Muscle of arm (tissue), 14 donors: ENCODE measurements around the gene TMPRSS11B. TPM values are rescaled to one million over a fixed set of nuclear protein-coding genes. Genes with fewer than 3 reads are reported as not detected.
"Not testable (repeated sequence)": the region's sequence is repeated elsewhere in the genome, so short reads cannot be mapped to it uniquely, and the experiment has no call there.

ENCODE experiments used
- DNase-seq: peaks from one replicate; pipeline ENCODE4 v3.0.0-alpha.2; 2013
- long read RNA-seq, 11 donors: transcript quantifications; one replicate each; lab custom pipeline, GENCODE V29; 2026
- polyA plus RNA-seq, 12 donors: library from polyadenylated mRNA; unstranded; fragments of 120-200 nt; gene quantifications; one replicate each; pipeline ENCODE4 v1.2.1, GENCODE V29; 2013; ENCODE audit not compliant: insufficient read length in 12 of 12

TMPRSS11B gene
- under 1 TPM in 4 of 12 donors, not detected in 8; 0.04 to 0.21 (median 0.10) TPM for polyA plus RNA-seq
- long read RNA-seq, donor 1 = 0 reads
- long read RNA-seq, donor 2 = 0 reads
- long read RNA-seq, donor 3 = 0 reads
- long read RNA-seq, donor 4 = 0 reads
- long read RNA-seq, donor 5 = 0 reads
- long read RNA-seq, donor 6 = 0 reads
- long read RNA-seq, donor 7 = 0 reads
- long read RNA-seq, donor 8 = 0 reads
- long read RNA-seq, donor 9 = 0 reads
- long read RNA-seq, donor 10 = 0 reads
- long read RNA-seq, donor 11 = 0 reads

- no peak for DNase-seq
Observed at GRCh38 chr4:68245594-68245993, at the start of gene TMPRSS11B. TSS of gene TMPRSS11B (minus strand) at chr4:68245694. CDS start at chr4:68245558, 136 bp downstream.

DNA sequence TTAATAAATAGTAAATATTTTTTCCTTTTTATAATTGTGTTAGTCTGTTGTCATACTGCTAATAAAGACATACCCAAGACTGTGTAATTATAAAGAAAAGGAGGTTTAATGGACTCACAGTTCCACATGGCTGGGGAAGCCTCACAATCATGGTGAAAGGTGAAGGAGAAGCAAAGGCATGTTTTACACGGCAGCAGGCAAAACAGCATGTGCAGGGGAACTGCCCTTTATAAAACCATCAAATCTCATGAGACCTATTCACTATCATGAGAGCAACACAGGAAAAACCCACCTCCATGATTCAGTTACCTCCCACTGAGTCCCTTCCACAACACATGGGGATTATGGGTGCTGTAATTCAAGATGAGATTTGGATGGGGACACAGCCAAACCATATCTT, 45.8 kb upstream of the TMPRSS11B start:
- DNase-seq = no peak

GRCh38 chr4:68288393-68288740, 42.9 kb upstream of the TMPRSS11B start:
- DNase-seq = no peak

GRCh38 chr4:68287704-68288392, 42.4 kb upstream of the TMPRSS11B start:
- DNase-seq = no peak

- DNase-seq = no peak
Observed at GRCh38 chr4:68283714-68284113, 38.2 kb upstream of the TMPRSS11B start.

DNA sequence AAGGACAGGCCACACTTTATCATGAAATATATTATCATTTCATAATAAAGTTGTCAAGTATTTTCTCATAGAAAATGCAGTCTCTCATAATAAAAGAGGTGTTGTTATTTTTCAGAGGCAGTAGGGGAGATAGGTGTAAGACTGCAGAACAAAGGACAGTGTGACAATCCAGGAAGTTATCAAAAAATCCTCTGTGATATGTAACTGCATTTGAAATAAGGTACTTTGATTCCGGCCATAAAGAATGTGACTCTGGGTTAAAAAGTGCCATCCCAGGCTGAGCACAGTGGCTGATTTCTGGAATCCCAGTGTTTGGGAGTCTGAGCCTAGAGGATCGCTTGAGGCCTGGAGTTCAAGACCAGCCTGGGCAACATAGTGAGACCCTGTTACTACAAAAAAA, 37.6 kb upstream of the TMPRSS11B start:
- DNase-seq = no peak

GRCh38 chr4:68281796-68282740, 36.6 kb upstream of the TMPRSS11B start:
- not testable (repeated sequence) for DNase-seq

DNA sequence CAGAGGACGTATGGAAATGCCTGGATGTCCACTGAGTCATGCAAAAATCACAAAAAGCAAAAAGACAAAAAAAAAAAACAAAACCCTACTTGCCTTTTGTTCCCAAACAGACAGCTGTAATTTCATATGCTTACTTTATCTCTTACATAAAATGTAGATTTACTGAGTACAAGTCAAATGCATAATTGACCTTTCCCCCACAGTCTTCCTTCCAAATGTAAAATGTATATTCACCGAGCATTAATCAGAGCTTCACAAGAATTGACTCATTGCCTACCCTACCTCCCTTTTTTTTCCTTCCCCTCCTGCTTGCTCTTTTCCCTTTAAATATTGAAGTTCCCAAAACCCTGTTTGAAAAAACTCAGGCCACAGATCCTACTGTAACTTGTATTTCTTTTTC, 32.5 kb upstream of the TMPRSS11B start:
- no peak for DNase-seq

DNA sequence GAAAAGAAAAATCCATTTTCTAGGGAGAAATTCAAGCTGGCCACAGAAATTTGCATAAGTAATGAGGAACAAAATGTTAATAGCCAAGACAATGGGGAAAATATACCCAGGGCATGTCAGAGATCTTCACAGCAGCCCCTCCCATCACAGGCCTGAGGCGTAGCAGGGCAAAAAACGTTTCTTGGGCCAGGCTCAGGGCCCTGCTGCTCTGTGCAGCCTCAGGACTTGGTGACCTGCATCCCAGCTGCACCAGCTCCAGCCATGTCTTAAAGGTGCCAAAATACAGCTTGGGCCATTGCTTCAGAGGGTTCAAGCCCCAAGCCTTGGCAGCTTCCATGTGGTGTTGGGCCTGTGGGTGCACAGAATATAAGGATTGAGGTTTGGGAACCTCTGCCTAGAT, 32.1 kb upstream of the TMPRSS11B start:
- no peak for DNase-seq

GRCh38 chr4:68272860-68273259, 27.4 kb upstream of the TMPRSS11B start:
- DNase-seq = no peak

- DNase-seq = no peak
Observed at GRCh38 chr4:68272380-68272779, 26.9 kb upstream of the TMPRSS11B start.

- DNase-seq = peak; percentile 58
Observed at GRCh38 chr4:68271851-68272357, 26.4 kb upstream of the TMPRSS11B start.

DNA sequence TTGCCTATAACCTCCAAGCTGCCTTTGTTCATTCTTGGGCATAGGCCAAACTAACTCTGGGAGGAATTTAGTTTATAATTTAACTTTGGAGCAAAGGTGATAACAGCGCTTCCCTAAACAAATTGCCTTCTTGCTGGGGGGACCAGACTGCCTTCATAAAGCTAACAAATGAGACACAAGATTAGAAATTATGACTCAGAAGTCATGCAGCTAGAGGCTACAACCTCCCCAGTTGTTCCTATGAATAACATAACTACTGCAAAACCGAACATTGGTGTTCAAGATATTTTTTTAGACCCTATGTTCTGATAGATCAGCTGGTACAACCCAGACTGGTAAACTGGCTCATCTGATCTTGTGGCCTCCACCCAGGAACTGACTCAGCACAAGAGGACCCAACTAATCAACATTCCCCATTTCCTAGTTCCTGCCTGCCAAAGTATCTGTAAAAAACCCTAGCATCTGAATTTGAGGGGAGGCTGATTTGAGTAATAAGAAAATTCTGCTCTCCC, 22.0 kb upstream of the TMPRSS11B start:
- no peak for DNase-seq

DNA sequence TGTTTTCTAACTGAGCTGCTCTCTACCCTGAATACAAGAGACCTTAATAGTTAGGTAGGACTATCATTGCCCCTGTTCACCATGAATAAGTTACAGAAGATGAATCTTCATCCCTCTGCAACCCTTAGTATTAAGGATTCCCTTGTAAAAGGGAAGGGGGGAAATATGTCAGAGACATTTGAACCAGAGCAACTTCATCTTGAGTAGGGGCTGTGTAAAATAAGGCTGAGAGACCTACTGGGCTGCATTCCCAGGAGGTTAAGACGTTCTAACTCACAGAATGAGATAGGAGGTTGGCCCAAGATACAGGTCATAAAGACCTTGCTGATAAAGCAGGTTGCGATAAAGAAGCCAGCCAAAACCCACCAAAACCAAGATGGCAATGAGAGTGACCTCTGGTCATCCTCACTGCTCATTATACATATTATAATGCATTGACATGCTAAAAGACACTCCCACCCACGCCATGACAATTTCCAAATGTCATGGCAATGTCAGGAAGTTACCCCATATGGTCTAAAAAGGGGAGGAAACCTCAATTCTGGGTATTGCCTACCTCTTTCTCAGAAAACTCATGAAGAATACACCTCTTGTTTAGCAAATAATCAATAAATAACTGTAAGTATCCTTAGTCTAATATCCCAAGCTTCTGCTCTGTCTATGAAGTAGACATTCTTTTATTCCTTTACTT, 19.5 kb upstream of the TMPRSS11B start:
- no peak for DNase-seq

DNA sequence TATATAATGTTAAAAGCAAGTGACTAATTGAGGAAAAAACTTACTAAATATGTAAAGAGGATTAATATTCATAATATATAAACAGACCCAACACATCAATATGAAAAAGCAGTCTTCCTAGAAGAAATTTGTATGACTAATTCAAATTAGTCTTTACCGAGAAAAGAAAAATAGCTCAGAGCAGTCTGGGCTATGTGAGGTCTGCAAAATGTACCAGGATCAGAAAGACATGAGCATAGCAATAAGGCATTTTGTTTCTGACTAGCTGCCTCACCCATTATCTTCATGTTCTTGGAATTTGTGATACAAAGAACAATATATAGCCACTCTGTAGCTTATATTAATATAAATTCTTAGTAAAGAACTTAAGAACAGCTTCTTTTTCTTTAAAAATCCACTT, 13.7 kb upstream of the TMPRSS11B start:
- no peak for DNase-seq

DNA sequence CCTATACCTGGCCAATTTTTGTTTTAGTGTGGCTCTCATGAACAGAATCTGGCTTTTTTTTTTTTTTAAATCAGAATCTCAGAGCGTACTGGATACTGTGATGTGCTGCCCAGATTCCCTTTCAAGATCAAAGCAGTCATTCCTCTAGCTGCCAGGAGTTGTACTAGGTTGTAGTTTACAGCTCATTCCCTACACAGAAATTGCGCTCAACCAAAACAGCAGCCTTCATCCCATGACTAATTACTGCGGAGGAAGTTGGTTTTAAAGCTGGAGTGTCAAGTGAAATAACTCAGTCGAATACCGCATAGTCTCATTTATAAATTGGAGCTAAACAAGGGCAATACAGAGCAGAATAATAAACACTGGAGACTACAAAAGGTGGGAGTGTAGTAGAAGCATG, 12.2 kb upstream of the TMPRSS11B start:
- no peak for DNase-seq

GRCh38 chr4:68256284-68256683, 10.8 kb upstream of the TMPRSS11B start:
- no peak for DNase-seq

DNA sequence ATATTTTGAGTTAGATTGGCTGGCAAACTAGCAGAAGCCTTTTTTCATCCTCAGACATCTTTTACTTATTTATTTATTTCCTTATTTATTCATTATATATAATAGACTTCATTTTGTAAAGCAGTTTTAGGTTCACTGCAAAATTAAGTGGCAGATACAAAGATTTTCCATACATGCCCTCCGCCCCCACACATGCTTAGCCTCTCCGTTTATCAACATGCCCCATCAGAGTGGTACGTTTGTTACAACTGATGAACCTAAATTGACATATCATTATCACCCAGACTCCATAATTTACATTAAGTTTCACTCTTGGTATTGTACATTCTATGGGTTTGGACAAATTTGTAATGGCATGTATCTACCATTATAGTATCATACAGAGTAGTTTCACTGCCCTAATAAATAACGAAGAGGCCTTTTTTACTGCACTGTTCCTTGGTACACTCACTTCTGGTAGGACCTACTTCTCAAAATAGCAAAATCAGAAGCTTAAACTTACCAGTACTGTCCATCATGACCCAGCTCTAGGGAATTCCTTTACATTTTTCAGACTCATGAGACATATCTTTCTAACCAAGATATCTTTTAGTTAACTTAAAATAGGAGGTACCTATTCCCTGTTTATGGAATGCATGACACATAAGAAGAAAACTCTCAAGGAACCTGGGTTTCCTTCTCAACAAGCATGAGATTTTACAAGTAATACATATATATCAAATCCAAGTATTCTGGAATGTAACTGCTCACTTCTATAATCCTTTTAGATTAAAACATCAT, 4.8 kb upstream of the TMPRSS11B start:
- DNase-seq = no peak

DNA sequence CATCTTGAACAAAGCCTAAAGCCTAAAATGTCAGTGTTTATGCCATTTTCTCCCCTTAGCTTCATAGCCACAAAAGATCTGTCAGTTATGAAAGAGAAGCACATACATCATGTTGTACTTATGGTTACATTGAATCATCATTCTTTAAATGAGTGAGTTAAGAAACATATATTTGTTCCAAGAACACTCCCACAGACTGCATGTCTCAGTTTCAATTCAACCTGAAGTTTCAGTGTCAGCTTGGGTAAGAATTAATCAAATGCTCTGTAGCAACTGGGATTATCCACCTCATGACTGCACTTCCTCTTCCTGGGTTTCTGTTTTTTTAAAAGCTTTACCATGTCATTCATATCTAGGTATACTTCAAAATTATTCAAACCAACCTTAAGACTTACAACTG, 3.9 kb upstream of the TMPRSS11B start:
- DNase-seq = no peak

DNA sequence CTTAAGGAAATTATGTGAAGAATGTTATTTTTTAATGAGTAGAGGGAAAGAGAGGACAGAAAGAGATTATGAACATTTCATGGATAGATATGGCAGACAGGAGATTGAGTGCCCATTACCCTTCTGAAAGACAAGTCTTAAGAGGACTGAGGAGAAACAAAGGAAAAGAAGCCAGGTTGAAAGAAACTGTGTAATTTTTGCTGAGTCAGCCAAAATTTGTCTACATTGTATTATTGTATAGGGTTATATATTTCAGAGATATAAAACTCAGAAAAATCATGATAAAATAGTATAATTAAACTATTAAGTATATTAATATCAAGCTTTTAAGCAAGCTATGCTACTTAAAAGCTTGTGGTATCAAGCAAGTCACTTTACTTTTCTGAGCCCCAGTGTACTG, 4.9 kb downstream of the TMPRSS11B start:
- no peak for DNase-seq

- DNase-seq = no peak
Observed at GRCh38 chr4:68228568-68228967, 16.9 kb downstream of the TMPRSS11B start.
